ENCODE data around the gene PPP1R9B.

Gene PPP1R9B

GRCh38 chr17:50088952-50089825 is 61.3 kb downstream of the PPP1R9B start:
- no peak overlapping the region for H3K4me3 ChIP-seq (ENCODE audit: low read depth, low read length)
- no peak for DNase-seq (ENCODE audit: low read depth)
- no peak for TF ChIP-seq CTCF (conservative IDR thresholded peaks at IDR 0.05; ENCODE audit: low read depth, low read length)

GRCh38 chr17:50087912-50088405 is 62.5 kb downstream of the PPP1R9B start:
- H3K4me3 ChIP-seq (ENCODE audit: low read depth, low read length) = no peak overlapping the region
- no peak for DNase-seq (ENCODE audit: low read depth)
- no peak for TF ChIP-seq CTCF (conservative IDR thresholded peaks at IDR 0.05; ENCODE audit: low read depth, low read length)

GRCh38 chr17:50087246-50087911 is 63.1 kb downstream of the PPP1R9B start:
- peak; percentile 83 for DNase-seq (ENCODE audit: low read depth)
- TF ChIP-seq CTCF (conservative IDR thresholded peaks at IDR 0.05; ENCODE audit: low read depth, low read length) = peak; percentile 95

More at GRCh38 chr17:50087246-50087911, 63.1 kb downstream of the PPP1R9B start:
- H3K4me3 ChIP-seq (ENCODE audit: low read depth, low read length) = no peak overlapping the region
